Measurements from ENCODE around the gene DENND1A. TPM values are rescaled to one million over a fixed set of nuclear protein-coding genes. Genes with fewer than 3 reads are reported as not detected.

Gene DENND1A
- total and polyA plus RNA-seq, 2 of the 13 experiments (the other 11 are each of a cell fraction or from before 2014, with no cell fraction given): 14.8 to 30.1 TPM

DNA sequence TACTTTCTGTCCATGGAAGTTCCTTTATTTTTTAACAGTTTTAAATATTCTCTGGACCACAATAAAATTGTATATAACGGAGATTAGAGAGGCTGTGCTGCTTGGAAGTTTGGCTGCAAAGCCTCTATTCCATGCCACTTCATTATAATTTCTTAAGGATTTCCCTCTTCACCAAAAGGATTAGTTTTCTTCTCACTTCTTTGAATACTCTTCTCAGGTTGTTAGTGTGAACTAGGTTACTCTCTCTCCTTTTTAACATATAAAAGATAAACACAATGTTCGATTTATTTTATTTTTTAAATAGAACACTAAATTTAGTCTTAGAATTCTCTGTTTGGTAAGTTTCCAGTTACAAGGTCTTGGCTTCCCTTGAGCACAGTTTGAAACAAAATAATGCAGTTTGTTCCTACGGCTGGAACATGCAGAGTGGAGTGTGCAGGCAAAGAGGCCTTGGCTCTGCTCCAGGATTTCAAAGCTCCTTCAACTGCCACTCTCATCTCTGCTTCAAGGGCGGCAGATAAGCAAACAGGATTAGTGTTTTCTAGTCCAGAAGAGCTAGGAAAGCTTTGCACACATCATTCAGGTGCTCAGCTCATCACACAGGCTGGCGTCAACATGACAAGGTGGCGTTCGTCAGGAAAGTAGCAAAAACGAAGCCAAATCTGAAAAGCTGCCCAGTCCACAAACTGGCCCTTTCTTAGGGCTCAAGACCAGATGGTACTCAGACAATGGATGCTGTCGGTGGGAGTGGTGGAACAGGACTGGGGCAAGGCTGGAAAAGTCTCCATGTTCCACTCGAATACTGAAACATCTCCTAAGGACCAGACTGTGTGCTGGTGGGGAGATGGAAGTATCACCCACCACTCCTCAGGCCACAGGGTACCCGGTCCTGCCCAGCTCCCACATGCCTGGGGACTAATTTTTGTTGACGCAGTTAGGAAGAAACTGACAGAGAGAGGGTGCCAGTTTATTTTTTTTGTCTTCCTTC, 287.3 kb downstream of the DENND1A start:
- H3K27ac ChIP-seq (ENCODE audit: extremely low read length, insufficient read depth, low read length): peak overlapping the region; percentile 35
- no peaks in the 10 kb centered on the region for H3K9me3 ChIP-seq (ENCODE audit: low read length)
- ATAC-seq: peak; percentile 87
- intact Hi-C loops (cut with micrococcal nuclease; ENCODE audit: unreplicated experiment) (no loop called here), in situ Hi-C loops (cut with HindIII; ENCODE audit: extremely low pct_ligation_motif_present, low pct_unique_long_range_greater_than_20kb) (no loop called here)
- peak overlapping the region; percentile 34; the same call in 1 of the 2 replicates for H3K4me2 ChIP-seq (ENCODE audit: low read depth, low read length)
- H3K79me2 ChIP-seq (ENCODE audit: insufficient read depth, low read length): no peaks in the 10 kb centered on the region
- H3K4me1 ChIP-seq (ENCODE audit: insufficient read depth, low read length): peaks cover 17% of the 10 kb centered on the region
- peaks cover 3 to 14% of the 10 kb centered on the region in 2 experiments; a peak in 1 of 5 replicates for H3K36me3 ChIP-seq (replicated peaks in 1 of 2; ENCODE audit: control insufficient read depth in 1 of 2, insufficient read depth in 2 of 2, low read length in 2 of 2)
- no peak overlapping the region for H3K9ac ChIP-seq (ENCODE audit: insufficient read depth, low read depth, low read length)
- POLR2A ChIA-PET: no interaction called here
- no peaks in the 10 kb centered on the region for H3K27me3 ChIP-seq (ENCODE audit: control insufficient read depth in 1 of 2, insufficient read depth in 2 of 2, low read length in 2 of 2)
- 52% methylated on average over 12 of the region's 12 CpGs for WGBS (ENCODE audit: low lambda C conversion rate)
- H2AFZ ChIP-seq (ENCODE audit: low read length): no peak overlapping the region
- H4K20me1 ChIP-seq (ENCODE audit: insufficient read depth, low read length): peaks cover 5% of the 10 kb centered on the region; the same call in 1 of the 2 replicates
- peak; percentile 76 for FAIRE-seq
- no peak overlapping the region for H3K4me3 ChIP-seq (replicated peaks in 1 of 3; ENCODE audit: insufficient read depth in 1 of 3, low read depth in 2 of 3, low read length in 3 of 3)
- CTCF ChIA-PET (ENCODE audit: low intra/inter-chr PET ratio, low total read pairs): no interaction called here
- no TSS peak for BruUV-seq (replicated peaks)
- peak; percentile 72 for DNase-seq (ENCODE audit: low spot score)
- TF ChIP-seq TCF7 (IDR thresholded peaks at IDR 0.05; ENCODE audit: low read depth) (peak; percentile 72), TP53 (CRISPR knock-in tag; conservative IDR thresholded peaks at IDR 0.05) (no peak), FOXA1 (IDR thresholded peaks at IDR 0.05) (no peak), FOXA1 (CRISPR knock-in tag; IDR thresholded peaks at IDR 0.05) (peak; percentile 42), NFIC (IDR thresholded peaks at IDR 0.05; ENCODE audit: low read length) (peak; percentile 33; the same call in 1 of the 2 replicates), SOX6 (IDR thresholded peaks at IDR 0.05) (no peak), SOX6 (CRISPR knock-in tag; IDR thresholded peaks at IDR 0.05) (0 out of 2 replicates have a peak, but pooled peaks have one; percentile 10), PITX1 (CRISPR knock-in tag; IDR thresholded peaks at IDR 0.05) (peak; percentile 82), NAIF1 (CRISPR knock-in tag; IDR thresholded peaks at IDR 0.05; ENCODE audit: borderline replicate concordance) (no peak), SALL1 (CRISPR knock-in tag; IDR thresholded peaks at IDR 0.05) (peak; percentile 77), HOXA3 (CRISPR knock-in tag; IDR thresholded peaks at IDR 0.05) (peak; percentile 28; the same call in 1 of the 2 replicates), ZMYM4 (CRISPR knock-in tag; IDR thresholded peaks at IDR 0.05) (peak; percentile 52; the same call in 1 of the 2 replicates), EP300 (IDR thresholded peaks at IDR 0.05; ENCODE audit: low read depth in 2 of 2, low read length in 2 of 2) (peak in 1 of 2 experiments; percentile 37; a peak in 1 of 4 replicates), EP300 (CRISPR knock-in tag; IDR thresholded peaks at IDR 0.05; ENCODE audit: borderline replicate concordance) (no peak), BCL6 (CRISPR knock-in tag; IDR thresholded peaks at IDR 0.05) (0 out of 2 replicates have a peak, but pooled peaks have one; percentile 14), ZNF20 (CRISPR knock-in tag; IDR thresholded peaks at IDR 0.05) (no peak), HNF4A (CRISPR knock-in tag; IDR thresholded peaks at IDR 0.05) (peak; percentile 31; the same call in 1 of the 2 replicates), SALL2 (CRISPR knock-in tag; IDR thresholded peaks at IDR 0.05) (no peak)
- TF ChIP-seq, protein P1, sequence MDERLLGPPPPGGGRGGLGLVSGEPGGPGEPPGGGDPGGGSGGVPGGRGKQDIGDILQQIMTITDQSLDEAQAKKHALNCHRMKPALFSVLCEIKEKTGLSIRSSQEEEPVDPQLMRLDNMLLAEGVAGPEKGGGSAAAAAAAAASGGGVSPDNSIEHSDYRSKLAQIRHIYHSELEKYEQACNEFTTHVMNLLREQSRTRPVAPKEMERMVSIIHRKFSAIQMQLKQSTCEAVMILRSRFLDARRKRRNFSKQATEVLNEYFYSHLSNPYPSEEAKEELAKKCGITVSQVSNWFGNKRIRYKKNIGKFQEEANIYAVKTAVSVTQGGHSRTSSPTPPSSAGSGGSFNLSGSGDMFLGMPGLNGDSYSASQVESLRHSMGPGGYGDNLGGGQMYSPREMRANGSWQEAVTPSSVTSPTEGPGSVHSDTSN (CRISPR knock-in tag; IDR thresholded peaks at IDR 0.05): peak; percentile 63; the same call in 1 of the 2 replicates
- TF ChIP-seq, protein P2, sequence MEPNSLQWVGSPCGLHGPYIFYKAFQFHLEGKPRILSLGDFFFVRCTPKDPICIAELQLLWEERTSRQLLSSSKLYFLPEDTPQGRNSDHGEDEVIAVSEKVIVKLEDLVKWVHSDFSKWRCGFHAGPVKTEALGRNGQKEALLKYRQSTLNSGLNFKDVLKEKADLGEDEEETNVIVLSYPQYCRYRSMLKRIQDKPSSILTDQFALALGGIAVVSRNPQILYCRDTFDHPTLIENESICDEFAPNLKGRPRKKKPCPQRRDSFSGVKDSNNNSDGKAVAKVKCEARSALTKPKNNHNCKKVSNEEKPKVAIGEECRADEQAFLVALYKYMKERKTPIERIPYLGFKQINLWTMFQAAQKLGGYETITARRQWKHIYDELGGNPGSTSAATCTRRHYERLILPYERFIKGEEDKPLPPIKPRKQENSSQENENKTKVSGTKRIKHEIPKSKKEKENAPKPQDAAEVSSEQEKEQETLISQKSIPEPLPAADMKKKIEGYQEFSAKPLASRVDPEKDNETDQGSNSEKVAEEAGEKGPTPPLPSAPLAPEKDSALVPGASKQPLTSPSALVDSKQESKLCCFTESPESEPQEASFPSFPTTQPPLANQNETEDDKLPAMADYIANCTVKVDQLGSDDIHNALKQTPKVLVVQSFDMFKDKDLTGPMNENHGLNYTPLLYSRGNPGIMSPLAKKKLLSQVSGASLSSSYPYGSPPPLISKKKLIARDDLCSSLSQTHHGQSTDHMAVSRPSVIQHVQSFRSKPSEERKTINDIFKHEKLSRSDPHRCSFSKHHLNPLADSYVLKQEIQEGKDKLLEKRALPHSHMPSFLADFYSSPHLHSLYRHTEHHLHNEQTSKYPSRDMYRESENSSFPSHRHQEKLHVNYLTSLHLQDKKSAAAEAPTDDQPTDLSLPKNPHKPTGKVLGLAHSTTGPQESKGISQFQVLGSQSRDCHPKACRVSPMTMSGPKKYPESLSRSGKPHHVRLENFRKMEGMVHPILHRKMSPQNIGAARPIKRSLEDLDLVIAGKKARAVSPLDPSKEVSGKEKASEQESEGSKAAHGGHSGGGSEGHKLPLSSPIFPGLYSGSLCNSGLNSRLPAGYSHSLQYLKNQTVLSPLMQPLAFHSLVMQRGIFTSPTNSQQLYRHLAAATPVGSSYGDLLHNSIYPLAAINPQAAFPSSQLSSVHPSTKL (CRISPR knock-in tag; IDR thresholded peaks at IDR 0.05): peak; percentile 34; the same call in 1 of the 2 replicates
